ENCODE data around the gene BBS1.

GRCh38 chr11:66567787-66568123 lies 57.3 kb downstream of the BBS1 start:
- TF ChIP-seq POLR2A (IDR thresholded peaks at IDR 0.05; ENCODE audit: low read depth, low read length) (no peak), TAF1 (IDR thresholded peaks at IDR 0.05; ENCODE audit: borderline replicate concordance, low read depth, low read length) (no peak)

All from GM12892 (cell line).